SH-SY5Y (cell line): ENCODE measurements around the gene ANKRD16.

Source experiments
- GATA2 ChIP-seq: IDR thresholded peaks from 2 replicates; pipeline ENCODE4 v1.6.1; 2011; ENCODE audit warnings: mild to moderate bottlenecking, low read depth, low read length
- GATA3 ChIP-seq: IDR thresholded peaks from 2 replicates; pipeline ENCODE4 v1.6.1; 2011; ENCODE audit warnings: low read depth, mild to moderate bottlenecking, low read length, moderate library complexity

- TF ChIP-seq GATA2 (no peak), GATA3 (no peak)
Measured at GRCh38 chr10:5891009-5891408, 1.3 kb upstream of the ANKRD16 start.
